ENCODE results near the gene EGLN3.

EGLN3 gene

GRCh38 chr14:33968722-33969121, 17.8 kb upstream of the EGLN3 start (continued):
- TF ChIP-seq PRDM4 (tag by site-specific recombination; IDR thresholded peaks at IDR 0.05) (no peak), ZNF76 (tag by site-specific recombination; IDR thresholded peaks at IDR 0.05; ENCODE audit: borderline replicate concordance, low read depth) (no peak), ZNF202 (tag by site-specific recombination; IDR thresholded peaks at IDR 0.05; ENCODE audit: borderline replicate concordance) (no peak), ZNF280C (tag by site-specific recombination; IDR thresholded peaks at IDR 0.05) (no peak), HOXA7 (CRISPR knock-in tag; IDR thresholded peaks at IDR 0.05; ENCODE audit: borderline replicate concordance) (no peak)

- no peak overlapping the region for H3K27ac ChIP-seq (ENCODE audit: extremely low read depth, low read depth, low read length)
- POLR2A ChIA-PET = interaction anchor here (0.7 kb wide), 1 partner anchor 137 kb away, joined by 3 read pairs; no protein-coding TSS in a partner anchor
- CTCF ChIA-PET = no interaction called here
These were observed 16.3 kb upstream of the EGLN3 start for GRCh38 chr14:33967138-33967537.

More at GRCh38 chr14:33967138-33967537, 16.3 kb upstream of the EGLN3 start:
- H3K36me3 ChIP-seq (ENCODE audit: control insufficient read depth in 2 of 2, insufficient read depth in 1 of 2, low read length in 2 of 2) = no peaks in the 10 kb centered on the region
- TF ChIP-seq ZFP69B (tag by site-specific recombination; IDR thresholded peaks at IDR 0.05) (no peak), SP3 (tag by site-specific recombination; IDR thresholded peaks at IDR 0.05) (no peak), ZNF350 (tag by site-specific recombination; IDR thresholded peaks at IDR 0.05) (no peak), ZNF518A (tag by site-specific recombination; conservative IDR thresholded peaks at IDR 0.05; ENCODE audit: low read depth) (no peak), ZNF239 (tag by site-specific recombination; IDR thresholded peaks at IDR 0.05) (no peak), ZNF292 (tag by site-specific recombination; IDR thresholded peaks at IDR 0.05; ENCODE audit: borderline replicate concordance, low read depth) (no peak), ZNF26 (tag by site-specific recombination; IDR thresholded peaks at IDR 0.05) (no peak), ZNF692 (tag by site-specific recombination; IDR thresholded peaks at IDR 0.05) (no peak), KLF10 (tag by site-specific recombination; IDR thresholded peaks at IDR 0.05) (no peak), GLIS2 (tag by site-specific recombination; IDR thresholded peaks at IDR 0.05) (no peak), ZNF112 (tag by site-specific recombination; IDR thresholded peaks at IDR 0.05) (no peak), ZNF433 (tag by site-specific recombination; IDR thresholded peaks at IDR 0.05; ENCODE audit: low read depth) (no peak), SP2 (tag by site-specific recombination; IDR thresholded peaks at IDR 0.05) (no peak), ZNF138 (tag by site-specific recombination; IDR thresholded peaks at IDR 0.05; ENCODE audit: borderline replicate concordance) (no peak), EGR2 (tag by site-specific recombination; IDR thresholded peaks at IDR 0.05; ENCODE audit: low read depth) (no peak), ZNF391 (tag by site-specific recombination; IDR thresholded peaks at IDR 0.05; ENCODE audit: borderline replicate concordance, low read depth) (no peak), ZXDB (tag by site-specific recombination; IDR thresholded peaks at IDR 0.05) (no peak)
- H3K4me3 ChIP-seq (ENCODE audit: low read depth, low read length) = no peak overlapping the region
- no peaks in the 10 kb centered on the region for H3K4me1 ChIP-seq (ENCODE audit: control insufficient read depth, insufficient read depth, low read length)
- no peaks in the 10 kb centered on the region for H3K9me3 ChIP-seq (ENCODE audit: control insufficient read depth, insufficient read depth, low read depth, low read length)

All from HEK293 (cell line).